Measurements from ENCODE around the gene HECTD1.
"Not testable (repeated sequence)": the region's sequence is repeated elsewhere in the genome, so short reads cannot be mapped to it uniquely, and the experiment has no call there.

The HECTD1 gene

DNA sequence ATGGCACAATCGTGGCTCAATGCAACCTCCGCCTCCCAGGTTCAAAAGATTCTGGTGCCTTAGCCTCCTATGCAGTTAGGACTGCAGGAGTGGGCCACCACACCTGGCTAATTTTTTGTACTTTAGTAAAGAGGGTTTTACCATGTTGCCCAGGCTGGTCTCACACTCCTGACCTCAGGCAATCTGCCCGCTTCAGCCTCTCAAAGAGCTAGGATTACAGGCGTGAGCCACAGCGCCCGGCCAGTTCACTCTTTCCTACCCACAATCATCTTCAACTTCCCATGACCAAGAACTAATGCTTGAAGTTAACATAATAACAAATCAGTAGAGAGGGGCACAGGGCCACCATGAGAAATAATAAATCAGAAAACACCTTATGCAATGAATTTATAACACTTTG, 82.4 kb downstream of the HECTD1 start:
- DNase-seq (ENCODE audit: insufficient read length) (no peak), FAIRE-seq (no peak)
- no peak for TF ChIP-seq POLR2AphosphoS5 (IDR thresholded peaks at IDR 0.05; ENCODE audit: low read depth, low read length)
- TF ChIP-seq TAF1 (IDR thresholded peaks at IDR 0.05; ENCODE audit: borderline replicate concordance, low read depth, low read length), result no peak
- no peak for TF ChIP-seq POLR2A (IDR thresholded peaks at IDR 0.05; ENCODE audit: low read depth, low read length)

DNA sequence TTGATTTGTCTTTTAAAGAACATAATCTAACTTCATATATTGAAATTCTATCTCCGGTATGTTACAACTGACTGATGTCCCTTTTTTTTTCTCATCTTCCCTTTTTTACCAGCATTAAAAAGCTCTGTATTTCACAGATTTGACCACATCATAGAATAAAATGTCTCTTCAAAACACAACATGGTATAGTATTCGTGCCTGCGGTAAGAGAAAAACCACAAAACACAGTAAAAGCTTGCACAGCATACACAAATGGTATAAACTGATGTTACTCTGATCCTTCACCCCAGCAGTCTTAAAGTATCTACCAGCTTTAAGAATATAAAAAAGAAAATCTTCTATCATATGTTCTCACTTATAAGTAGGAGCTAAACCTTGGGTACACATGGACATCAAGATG, 83.4 kb downstream of the HECTD1 start:
- TF ChIP-seq POLR2A (IDR thresholded peaks at IDR 0.05; ENCODE audit: low read depth, low read length) (no peak), POLR2AphosphoS5 (IDR thresholded peaks at IDR 0.05; ENCODE audit: low read depth, low read length) (no peak), TAF1 (IDR thresholded peaks at IDR 0.05; ENCODE audit: borderline replicate concordance, low read depth, low read length) (no peak)
- DNase-seq (ENCODE audit: insufficient read length), result no peak
- no peak for FAIRE-seq

DNA sequence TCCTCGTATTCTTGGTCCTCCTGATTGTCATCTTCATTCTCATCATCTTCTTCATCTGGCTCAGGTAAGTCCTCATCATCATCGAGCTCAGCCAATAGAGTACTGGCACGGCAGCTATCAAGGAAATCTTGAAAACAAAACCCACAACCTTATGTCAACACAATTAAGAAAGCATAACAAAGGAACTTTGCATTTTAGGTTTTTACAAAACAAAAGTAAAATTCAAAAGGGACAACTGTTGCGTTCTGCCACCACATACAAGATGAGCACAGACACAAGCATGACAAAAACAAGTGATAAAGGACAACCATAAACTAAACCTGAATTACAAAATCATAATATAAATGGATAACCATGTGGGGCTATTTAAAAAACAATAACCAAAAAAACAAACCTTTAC, 84.7 kb downstream of the HECTD1 start:
- peak; percentile 17 for FAIRE-seq
- TF ChIP-seq TAF1 (IDR thresholded peaks at IDR 0.05; ENCODE audit: borderline replicate concordance, low read depth, low read length), result no peak
- no peak for TF ChIP-seq POLR2AphosphoS5 (IDR thresholded peaks at IDR 0.05; ENCODE audit: low read depth, low read length)
- no peak for TF ChIP-seq POLR2A (IDR thresholded peaks at IDR 0.05; ENCODE audit: low read depth, low read length)
- no peak for DNase-seq (ENCODE audit: insufficient read length)

DNA sequence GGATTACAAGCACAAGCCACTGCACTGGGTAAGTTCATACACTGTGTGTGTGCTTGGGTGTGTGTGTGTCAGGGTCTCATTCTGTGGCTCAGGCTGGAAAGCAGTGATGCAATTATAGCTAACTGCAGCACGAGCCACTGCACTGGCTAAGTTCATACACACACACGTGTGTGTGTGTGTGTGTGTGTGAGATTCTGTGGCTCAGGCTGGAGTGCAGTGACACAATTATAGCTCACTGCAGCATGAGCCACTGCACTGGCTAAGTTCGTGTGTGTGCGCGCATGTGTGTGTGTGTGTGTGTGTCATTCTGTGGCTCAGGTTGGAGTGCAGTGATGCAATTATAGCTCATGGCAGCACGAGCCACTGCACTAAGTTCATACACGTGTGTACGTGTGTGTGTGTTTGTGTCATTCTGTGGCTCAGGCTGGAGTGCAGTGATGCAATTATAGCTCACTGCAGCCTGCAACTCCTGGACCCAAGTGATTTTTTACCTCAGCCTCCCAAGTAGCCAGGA, 85.4 kb downstream of the HECTD1 start:
- DNase-seq (ENCODE audit: insufficient read length), result no peak
- TF ChIP-seq POLR2A (IDR thresholded peaks at IDR 0.05; ENCODE audit: low read depth, low read length) (no peak), POLR2AphosphoS5 (IDR thresholded peaks at IDR 0.05; ENCODE audit: low read depth, low read length) (peak; percentile 35; the same call in 1 of the 2 replicates)
- FAIRE-seq, result peak; percentile 40

DNA sequence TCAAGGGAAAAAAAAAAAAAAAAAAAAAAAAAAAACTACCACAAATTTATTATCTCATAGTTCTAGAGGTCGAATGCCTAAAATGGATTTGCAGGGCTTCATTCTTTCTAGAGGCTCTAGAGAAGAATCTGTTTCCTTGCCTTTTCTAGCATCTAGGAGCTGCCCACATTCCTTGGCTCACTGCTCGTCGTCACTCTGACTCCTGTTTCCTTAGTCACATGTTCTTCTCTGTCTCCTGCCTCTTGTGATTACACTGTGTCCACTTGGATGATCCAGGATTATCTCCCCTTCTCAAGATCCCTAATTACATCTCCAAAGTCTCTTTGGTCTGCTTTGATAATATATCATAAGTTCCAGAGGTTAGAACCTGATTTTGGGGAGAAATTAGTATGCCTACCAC, 88.7 kb downstream of the HECTD1 start:
- TF ChIP-seq POLR2AphosphoS5 (IDR thresholded peaks at IDR 0.05; ENCODE audit: low read depth, low read length), result no peak
- no peak for TF ChIP-seq POLR2A (IDR thresholded peaks at IDR 0.05; ENCODE audit: low read depth, low read length)
- no peak for TF ChIP-seq TAF1 (IDR thresholded peaks at IDR 0.05; ENCODE audit: borderline replicate concordance, low read depth, low read length)
- FAIRE-seq, result no peak
- DNase-seq (ENCODE audit: insufficient read length), result no peak

DNA sequence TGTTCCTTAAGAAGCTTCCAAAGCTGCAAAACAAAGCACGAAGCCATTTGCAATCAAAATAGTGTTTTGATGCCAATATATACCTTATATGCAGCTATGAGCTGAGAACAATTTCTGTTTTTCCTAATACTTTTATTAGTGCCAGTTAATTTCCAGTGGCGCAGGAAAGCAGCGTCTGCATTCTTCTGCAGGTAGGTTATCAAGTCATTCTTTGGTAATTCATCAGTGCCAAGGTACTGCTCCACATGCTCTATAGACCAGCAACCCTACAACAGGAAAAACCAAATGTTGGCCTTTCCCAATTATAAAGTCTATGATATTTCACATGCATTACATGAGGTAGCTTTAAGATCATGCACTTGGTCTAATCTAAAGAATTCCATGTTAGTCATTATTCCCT, 93.8 kb downstream of the HECTD1 start:
- TF ChIP-seq POLR2A (IDR thresholded peaks at IDR 0.05; ENCODE audit: low read depth, low read length), result no peak
- TF ChIP-seq POLR2AphosphoS5 (IDR thresholded peaks at IDR 0.05; ENCODE audit: low read depth, low read length), result no peak
- no peak for TF ChIP-seq TAF1 (IDR thresholded peaks at IDR 0.05; ENCODE audit: borderline replicate concordance, low read depth, low read length)
- FAIRE-seq, result no peak
- no peak for DNase-seq (ENCODE audit: insufficient read length)

DNA sequence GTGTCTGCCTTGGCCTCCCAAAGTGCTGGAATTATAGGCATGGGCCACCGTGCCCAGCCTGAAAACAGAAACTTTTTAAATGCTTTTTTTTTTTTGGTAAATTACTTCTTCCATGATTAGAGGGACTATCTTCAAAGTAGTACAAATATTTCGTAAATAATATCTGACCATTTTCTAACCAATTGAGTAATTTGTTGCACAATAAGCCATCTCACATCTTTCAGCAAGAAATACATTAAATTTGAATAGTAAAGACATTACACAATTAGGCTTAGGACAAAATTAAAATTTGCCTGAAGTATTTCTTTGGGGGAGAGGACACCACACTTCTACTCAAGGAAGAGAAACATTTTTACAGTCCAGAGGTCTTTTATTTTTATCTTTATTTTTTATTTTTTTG, 96.7 kb downstream of the HECTD1 start:
- FAIRE-seq (no peak), DNase-seq (ENCODE audit: insufficient read length) (no peak)
- TF ChIP-seq TAF1 (IDR thresholded peaks at IDR 0.05; ENCODE audit: borderline replicate concordance, low read depth, low read length) (no peak), POLR2AphosphoS5 (IDR thresholded peaks at IDR 0.05; ENCODE audit: low read depth, low read length) (no peak), POLR2A (IDR thresholded peaks at IDR 0.05; ENCODE audit: low read depth, low read length) (no peak)

DNA sequence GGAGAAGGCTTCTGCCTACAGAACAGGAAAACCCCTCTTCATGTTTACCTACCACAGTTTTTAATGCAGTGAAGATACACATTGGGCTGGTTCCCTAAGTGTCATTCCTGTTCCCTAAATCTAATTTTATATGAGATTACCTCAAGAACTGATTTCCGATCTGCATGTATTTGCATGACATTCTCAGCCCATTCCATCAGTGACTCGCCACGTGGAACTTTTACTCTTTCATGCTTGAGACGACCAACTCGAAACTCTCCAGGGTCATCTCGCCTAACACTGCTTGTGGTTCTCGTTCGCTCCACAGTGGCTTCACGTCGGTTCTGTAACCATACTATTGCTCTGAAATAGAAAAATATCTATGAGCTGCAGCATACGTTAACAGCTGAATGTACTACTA, 98.3 kb downstream of the HECTD1 start:
- TF ChIP-seq POLR2A (IDR thresholded peaks at IDR 0.05; ENCODE audit: low read depth, low read length) (no peak), POLR2AphosphoS5 (IDR thresholded peaks at IDR 0.05; ENCODE audit: low read depth, low read length) (no peak), TAF1 (IDR thresholded peaks at IDR 0.05; ENCODE audit: borderline replicate concordance, low read depth, low read length) (no peak)
- DNase-seq (ENCODE audit: insufficient read length) (no peak), FAIRE-seq (no peak)

DNA sequence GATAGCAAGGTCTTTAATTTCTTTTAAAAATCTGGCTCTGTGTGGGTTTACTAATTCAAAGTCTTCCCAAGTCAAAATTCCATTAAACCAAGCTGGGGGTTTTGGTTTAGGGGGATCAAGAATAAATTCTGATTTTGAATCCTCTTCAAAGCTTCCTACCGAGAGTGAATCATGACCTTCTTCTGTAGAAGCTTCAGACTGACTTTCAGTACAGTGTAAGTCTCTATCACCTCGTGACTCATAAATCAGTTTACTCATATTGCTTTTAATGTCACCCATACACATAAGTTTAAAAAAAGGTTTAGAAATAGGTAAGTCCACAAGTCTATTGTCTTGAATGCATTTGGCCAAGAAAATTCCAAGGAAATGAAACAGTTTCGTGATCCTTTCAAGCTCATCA, 100.8 kb downstream of the HECTD1 start:
- FAIRE-seq (no peak), DNase-seq (ENCODE audit: insufficient read length) (no peak)
- TF ChIP-seq TAF1 (IDR thresholded peaks at IDR 0.05; ENCODE audit: borderline replicate concordance, low read depth, low read length) (no peak), POLR2A (IDR thresholded peaks at IDR 0.05; ENCODE audit: low read depth, low read length) (no peak), POLR2AphosphoS5 (IDR thresholded peaks at IDR 0.05; ENCODE audit: low read depth, low read length) (no peak)

DNA sequence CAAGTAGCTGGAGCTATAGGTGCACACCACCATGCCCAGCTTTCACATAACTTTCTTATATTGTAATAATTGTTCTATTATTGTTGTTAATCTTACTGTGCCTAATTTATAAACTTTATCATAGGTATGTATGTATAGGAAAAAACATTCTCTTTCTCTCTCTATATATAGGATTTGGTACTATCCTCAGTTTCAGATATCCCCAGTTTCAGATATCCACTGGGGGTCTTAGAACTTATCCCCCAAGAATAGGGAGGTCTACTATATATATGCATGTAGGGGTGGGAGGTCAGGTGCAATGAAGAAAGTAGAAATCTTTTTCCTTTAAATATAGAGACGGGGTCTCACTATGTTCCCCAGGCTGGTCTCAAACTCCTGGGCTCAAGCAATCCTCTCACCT, 110.5 kb downstream of the HECTD1 start:
- TF ChIP-seq POLR2AphosphoS5 (IDR thresholded peaks at IDR 0.05; ENCODE audit: low read depth, low read length) (no peak), TAF1 (IDR thresholded peaks at IDR 0.05; ENCODE audit: borderline replicate concordance, low read depth, low read length) (no peak), POLR2A (IDR thresholded peaks at IDR 0.05; ENCODE audit: low read depth, low read length) (no peak)
- DNase-seq (ENCODE audit: insufficient read length) (no peak), FAIRE-seq (no peak)

DNA sequence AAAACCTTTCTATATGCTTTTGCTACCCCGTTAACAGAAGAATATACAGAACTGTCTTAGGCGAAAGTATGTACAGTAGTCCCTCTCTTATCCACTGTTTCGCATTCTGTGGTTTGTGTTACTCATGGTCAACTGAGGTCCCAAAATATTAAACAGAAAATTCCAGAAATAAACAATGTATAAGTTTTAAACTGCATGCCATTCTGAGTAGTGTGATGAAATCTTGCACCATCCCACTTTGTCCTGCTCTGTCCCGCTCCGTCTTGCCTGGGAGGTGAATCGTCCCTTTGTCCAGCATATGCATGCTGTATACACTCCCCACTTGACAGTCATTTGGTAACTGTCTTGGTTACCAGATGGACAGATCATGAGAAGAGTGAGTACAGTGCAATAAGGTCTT, 111.3 kb downstream of the HECTD1 start:
- FAIRE-seq, result no peak
- TF ChIP-seq POLR2A (IDR thresholded peaks at IDR 0.05; ENCODE audit: low read depth, low read length), result no peak
- no peak for TF ChIP-seq POLR2AphosphoS5 (IDR thresholded peaks at IDR 0.05; ENCODE audit: low read depth, low read length)
- TF ChIP-seq TAF1 (IDR thresholded peaks at IDR 0.05; ENCODE audit: borderline replicate concordance, low read depth, low read length), result no peak
- DNase-seq (ENCODE audit: insufficient read length), result no peak

DNA sequence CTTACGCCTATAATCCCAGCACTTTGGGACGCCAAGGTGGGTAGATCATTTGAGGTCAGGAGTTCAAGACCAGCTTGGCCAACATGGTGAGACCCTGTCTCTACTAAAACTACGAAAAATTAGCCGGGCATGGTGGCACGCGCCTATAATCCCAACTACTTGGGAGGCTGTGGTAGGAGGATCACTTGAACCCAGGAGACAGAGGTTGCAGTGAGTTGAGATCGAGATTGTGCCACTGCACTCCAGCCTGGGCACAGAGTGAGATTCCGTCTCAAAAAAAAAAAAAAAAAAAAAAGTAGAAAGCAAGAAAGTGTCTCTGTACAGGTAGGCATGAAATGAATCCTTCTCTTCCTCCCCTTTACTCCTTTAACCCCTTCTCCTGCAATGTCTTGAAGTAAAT, 111.8 kb downstream of the HECTD1 start:
- not testable (repeated sequence) for FAIRE-seq

DNA sequence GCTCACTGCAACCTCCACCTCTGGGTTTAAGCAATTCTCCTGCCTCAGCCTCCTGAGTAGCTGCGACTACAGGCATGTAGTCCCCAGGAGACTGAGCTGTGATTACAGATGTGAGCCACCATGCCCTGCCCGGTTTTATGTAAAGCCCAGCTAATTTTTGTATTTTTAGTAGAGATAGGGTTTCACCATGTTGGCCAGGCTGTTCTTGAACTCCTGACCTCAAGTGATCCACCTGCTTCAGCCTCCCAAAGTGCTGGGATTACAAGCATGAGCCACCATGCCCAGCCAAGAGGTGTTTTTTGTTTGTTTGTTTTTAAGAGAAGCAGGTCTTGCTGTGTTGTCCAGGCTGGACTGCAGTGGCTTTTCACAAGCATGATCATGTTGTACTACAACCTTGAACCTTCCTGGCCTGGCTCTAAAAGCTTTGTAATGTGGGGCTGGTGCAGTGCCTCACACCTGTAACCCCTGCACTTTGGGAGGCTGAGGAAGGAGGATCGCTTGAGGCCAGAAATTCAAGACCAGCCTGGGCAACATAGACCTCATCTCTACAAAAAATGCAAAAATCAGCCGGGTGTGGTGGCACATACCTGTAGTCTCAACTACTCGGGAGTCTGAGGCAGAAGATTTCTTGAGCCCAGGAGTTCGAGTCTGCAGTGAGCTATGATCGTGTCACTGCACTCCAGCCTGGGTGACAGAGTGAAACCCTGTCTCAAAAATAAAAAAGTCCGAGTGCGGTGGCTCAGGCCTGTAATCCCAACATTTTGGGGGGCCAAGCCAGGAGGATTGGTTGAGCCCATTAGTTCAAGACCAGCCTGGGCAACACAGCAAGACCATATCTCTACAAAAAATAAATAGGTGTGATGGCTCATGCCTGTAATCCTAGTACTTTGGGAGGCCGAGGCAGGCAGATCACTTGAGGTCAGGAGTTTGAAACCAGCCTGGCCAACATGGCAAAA, 113.4 kb downstream of the HECTD1 start:
- not testable (repeated sequence) for FAIRE-seq; DNase-seq (ENCODE audit: insufficient read length)

More for the DNA sequence above, 111.8 kb downstream of the HECTD1 start:
- not testable (repeated sequence) for DNase-seq (ENCODE audit: insufficient read length)
